HG03066 (cell line): ENCODE measurements around the gene GPR45.
A peak's percentile ranks its signal among the peaks of the same experiment; 100 is the strongest.

ENCODE experiments used
- ATAC-seq: cut with Tn5 transposase; IDR thresholded peaks from one replicate; pipeline ENCODE4 v1.9.1; 2021; ENCODE audit warnings: low read depth; ENCODE audit not compliant: unreplicated experiment

The GPR45 gene, protein sequence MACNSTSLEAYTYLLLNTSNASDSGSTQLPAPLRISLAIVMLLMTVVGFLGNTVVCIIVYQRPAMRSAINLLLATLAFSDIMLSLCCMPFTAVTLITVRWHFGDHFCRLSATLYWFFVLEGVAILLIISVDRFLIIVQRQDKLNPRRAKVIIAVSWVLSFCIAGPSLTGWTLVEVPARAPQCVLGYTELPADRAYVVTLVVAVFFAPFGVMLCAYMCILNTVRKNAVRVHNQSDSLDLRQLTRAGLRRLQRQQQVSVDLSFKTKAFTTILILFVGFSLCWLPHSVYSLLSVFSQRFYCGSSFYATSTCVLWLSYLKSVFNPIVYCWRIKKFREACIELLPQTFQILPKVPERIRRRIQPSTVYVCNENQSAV

GRCh38 chr2:105241443-105241842 is at the start of gene GPR45:
Gene GPR45 (plus strand): TSS chr2:105241743. CDS start chr2:105241859, 116 bp downstream.
- ATAC-seq, result no peak

DNA sequence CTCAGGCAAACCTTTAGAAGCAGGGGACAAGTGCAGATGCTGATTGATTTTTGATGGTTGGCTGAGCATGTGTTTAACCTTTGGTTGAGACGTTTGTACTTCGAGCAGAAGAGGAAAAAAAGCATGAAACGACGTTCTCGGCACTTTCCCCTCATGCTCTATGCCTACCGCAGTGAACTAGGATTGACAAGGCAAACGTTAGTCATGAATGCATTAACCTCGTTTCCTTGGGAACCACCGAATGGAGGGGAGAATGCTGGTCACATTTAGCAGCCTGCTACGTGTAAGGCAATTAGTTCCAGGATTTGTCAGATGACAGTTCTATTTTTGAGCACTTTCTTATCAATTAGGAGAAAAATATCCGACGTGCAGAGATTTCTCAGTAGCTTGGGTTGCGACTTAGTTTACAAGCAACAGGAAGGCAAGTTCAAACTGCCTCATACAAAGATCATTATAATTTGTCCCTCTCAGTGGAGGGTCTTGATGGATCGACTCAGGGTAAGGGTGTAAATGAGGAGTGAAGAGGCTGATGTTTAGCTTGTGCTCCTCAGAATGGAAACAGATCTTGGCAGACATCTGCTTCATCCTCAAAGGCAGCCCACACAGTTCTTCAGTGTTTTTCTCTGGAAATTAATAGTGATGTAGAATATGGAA is 47.4 kb upstream of the GPR45 start:
- ATAC-seq, result no peak

GRCh38 chr2:105196651-105197050 is 44.9 kb upstream of the GPR45 start:
- ATAC-seq, result no peak

DNA sequence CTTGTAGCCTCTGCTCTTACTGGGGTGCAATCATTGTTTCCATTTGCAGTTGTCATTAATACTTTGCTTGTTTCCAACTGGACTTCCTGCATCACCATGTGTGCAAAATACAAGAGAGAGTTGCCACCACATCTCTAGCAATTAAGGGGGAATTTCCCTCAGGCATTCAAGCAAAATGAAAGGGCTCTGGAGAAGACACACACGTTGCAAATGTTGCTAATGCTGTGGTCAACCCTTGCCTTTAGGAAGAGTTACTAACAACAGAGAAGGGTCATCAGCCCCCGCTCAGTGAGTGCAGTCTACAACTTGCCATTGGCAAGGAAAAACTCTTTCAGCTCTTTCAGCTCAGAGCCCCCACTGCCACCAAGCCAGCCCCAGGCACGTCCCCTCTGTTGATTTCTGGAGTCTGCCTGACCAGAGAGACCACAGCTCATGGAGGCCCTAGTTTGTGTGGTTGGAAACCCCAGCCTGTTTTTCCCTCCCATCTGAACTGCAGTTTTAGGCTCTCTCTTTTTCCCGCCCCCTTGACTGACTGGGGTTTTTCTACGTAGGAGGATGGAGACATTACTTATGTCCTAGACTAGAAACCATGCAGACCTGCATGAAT is 25.9 kb upstream of the GPR45 start:
- ATAC-seq, result no peak

DNA sequence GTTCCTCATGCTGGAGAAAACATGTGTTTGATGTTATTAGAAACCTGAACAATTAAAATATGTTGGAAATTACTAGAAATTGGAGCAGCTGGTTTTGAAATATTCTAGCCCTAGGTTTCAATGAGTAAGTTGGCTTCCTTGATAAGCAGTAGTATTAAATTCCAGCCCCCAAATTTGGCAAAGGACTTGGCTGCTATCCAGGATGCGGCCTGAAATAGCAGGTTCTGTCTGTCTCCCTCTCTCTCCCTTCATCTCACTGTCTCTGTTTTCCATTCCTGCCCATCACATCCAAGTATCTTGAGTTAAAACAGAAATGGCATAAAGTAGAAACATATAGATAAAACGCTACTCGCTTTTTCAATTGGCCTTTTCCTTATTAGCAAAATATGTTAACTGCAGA is 20.9 kb upstream of the GPR45 start:
- no peak for ATAC-seq

GRCh38 chr2:105224444-105224843 is 17.1 kb upstream of the GPR45 start:
- ATAC-seq, result no peak

GRCh38 chr2:105231232-105231619 is 10.3 kb upstream of the GPR45 start:
- no peak for ATAC-seq

DNA sequence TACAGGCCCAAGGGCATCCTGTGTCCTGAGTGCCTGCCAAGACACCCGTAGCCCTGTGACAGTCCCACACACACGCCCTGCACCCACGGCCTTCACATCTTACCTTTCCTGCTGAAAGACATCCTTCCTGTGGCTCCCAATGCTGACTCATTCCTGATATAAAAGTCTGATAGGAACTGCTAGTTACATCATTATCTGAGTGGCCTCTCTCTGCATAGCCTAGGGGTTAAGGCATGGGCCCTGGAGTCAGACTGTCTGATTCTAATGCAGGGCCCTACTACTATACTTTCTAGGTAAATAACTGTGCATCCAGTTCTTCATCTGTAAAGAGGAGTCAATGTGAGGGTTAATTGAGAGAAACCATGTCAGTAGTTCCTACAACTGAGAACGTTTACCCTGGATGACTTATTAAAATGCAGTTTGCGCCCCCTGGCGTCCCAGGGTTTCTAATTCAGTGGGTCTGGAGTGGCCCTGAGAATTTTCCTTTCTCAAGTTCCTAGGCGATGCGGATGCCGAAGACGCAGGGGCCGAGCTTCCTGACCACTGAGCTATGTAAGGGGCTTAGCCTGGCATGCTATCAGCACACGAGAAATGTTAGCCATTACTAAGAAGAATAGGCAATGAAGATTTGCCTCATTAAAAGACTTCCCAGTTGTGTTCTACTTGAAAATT is 6.0 kb upstream of the GPR45 start:
- peak; percentile 71 for ATAC-seq

DNA sequence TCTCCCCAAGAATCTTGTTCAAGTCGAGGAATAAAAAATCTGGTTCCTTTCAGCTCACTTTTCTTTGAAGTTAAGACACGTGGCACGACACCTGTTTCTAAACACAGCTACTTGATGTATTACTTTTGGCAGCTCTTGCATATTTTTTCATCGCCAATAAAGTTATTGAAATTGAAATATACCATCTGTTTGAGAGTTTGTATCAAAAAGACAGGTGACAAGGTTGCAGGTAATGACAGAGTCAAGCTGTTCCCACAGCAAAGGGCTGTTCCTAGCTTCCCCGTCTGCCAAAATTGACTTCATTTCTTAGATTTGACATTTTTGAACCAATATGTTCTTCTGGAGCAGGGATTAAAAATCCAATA is 5.5 kb upstream of the GPR45 start:
- no peak for ATAC-seq

GRCh38 chr2:105237045-105237765 is 4.3 kb upstream of the GPR45 start:
- no peak for ATAC-seq

- no peak for ATAC-seq
Observed at GRCh38 chr2:105238664-105239240, 2.8 kb upstream of the GPR45 start.

- no peak for ATAC-seq
Observed at GRCh38 chr2:105239924-105240323, 1.6 kb upstream of the GPR45 start.

- no peak for ATAC-seq
Observed at GRCh38 chr2:105242286-105242993, 897 bp downstream of the GPR45 start.

- ATAC-seq, result no peak
Observed at GRCh38 chr2:105243961-105244360, 2.4 kb downstream of the GPR45 start.

- no peak for ATAC-seq
Observed at GRCh38 chr2:105244451-105244850, 2.9 kb downstream of the GPR45 start.

DNA sequence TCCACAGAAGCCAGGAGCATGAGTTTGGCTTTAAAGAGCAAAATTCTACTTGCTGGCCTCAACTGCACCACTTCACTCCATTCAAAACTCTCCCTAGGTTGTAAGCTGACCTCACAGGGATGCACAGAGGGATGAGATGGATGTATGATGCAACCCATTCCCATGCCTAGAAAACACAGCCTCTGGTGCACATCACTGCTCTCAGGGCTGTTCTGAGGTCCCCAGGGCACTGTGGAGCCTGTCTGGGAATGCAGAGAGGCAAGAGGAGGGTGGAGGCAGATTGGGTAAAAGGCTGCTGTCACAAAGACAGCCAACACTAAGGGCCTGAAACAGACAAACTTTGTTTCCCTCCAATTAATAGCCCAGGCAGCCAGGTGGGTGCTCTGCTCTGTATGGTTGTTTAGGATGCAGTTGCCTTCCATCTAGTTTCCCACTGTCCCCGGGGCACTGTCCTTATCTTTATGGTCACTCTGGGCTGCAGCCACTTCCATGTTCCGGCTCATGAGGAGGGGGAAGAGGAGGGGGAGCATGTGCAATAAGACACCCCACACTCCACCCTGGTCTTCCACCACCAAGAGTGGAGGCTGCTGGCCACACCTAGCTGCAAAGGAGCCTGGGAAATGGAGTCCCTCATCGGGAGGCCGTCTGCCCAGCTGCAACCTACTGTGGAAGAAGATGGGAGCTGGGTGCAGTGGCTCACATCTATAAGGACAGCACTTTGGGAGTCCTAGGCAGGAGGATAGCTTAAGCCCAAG is 7.0 kb downstream of the GPR45 start:
- ATAC-seq, result no peak

DNA sequence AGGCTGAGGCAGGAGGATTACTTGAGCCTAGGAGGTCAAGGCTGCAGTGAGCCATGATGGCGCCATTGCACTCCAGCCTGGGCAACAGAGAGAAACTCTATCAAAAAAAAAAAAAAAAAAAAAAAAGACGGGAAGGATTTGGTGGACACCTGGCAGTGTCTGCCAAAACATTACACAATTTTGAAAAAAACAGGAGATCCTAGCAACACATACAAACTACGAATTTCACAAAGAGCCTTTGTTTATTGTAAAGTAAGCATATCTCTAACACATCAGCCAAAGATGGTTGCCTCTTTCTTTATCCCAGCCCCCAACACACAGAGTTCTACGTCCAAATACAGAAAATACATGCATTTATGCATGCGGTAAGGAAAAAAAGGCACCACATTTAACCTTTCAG is 7.6 kb downstream of the GPR45 start:
- ATAC-seq, result no peak

DNA sequence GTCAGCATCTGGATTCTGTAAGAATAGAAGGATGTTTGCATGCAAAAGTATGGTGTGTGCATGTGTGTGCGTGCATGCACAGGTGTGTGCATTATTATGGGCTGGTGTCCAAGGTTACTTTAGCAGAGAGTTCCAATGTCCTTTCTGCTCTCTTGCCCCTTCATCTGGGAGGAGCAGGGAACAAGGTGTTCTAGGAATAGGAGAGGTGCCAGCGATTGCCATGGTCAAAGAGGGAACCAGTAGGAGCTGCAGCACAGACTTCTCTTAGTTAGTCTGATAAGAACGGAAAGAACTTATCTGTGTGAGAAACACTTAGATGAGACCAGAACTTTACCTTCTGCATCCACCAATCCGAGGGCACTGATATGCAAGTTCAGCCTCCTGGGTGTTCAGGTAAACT is 8.3 kb downstream of the GPR45 start:
- no peak for ATAC-seq
